Stimulated activated CD4-positive, alpha-beta T cell treated with anti-CD3 and anti-CD28 coated beads, Interleukin-1b, Interleukin-23, amount 100 ng/mL, for 24 hours (primary cell): ENCODE data around the gene BCCIP.

Experiments
- DNase-seq, 4 experiments: peaks; one replicate each; pipeline ENCODE4 v3.0.0-alpha.2; 2020; ENCODE audit warnings: low read depth in 4 of 4, low spot score in 1 of 4

The BCCIP gene

GRCh38 chr10:125883211-125883610, 59.9 kb downstream of the BCCIP start:
- DNase-seq = no peak
